NCI-H2227 (cell line): ENCODE results near the gene INPP5A.
A peak's percentile ranks its signal among the peaks of the same experiment; 100 is the strongest.
"Not testable (repeated sequence)": the region's sequence is repeated elsewhere in the genome, so short reads cannot be mapped to it uniquely, and the experiment has no call there.

ENCODE experiments used
- DNase-seq: peaks from one replicate; lab custom pipeline; 2025; ENCODE audit not compliant: unreplicated experiment; lab: John Stamatoyannopoulos, UW

INPP5A gene

DNA sequence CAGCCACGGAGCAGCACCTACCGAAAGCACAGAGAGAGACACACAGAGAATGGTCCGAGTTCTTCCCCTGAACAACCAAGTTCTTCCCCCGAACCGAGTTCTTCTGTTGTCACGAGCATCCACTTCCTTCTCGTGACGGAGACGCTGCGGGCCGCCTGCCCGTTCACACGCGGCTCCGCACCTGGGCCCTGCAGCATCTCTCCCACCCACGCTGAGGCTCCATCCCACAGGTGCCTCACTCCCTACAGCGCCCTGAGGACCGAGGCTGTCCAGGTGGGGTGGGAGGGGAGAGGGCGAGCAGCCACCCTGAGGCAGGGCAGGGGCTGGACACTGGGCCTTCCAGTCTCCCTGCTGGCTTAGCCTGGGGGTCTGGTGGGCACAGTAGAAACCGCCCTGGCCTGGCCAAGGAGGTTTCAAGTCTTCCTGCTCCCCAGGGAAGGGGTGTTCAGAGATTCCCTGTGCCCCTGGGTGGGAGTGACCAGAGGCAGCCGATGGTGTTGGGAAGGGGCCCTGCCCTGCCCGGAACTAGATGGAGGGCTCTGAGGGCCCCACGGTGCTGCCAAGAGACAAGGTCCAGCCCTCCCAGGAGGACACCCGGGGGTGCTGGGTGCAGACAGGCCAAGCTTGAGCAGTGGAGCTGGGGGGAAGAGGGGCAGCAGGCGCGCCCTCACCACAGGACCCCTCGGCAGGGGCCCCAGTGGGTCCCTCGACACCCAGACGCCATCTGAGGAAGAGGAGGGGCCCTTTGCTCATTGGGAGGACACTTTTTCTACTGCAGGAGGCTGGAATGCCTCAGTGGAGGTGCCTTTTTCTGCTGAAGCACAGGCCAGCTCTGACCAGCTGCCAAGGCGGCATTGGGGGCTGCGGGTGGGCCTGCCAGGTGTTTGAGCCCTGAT lies 253.6 kb downstream of the INPP5A start:
- no peak for DNase-seq

DNA sequence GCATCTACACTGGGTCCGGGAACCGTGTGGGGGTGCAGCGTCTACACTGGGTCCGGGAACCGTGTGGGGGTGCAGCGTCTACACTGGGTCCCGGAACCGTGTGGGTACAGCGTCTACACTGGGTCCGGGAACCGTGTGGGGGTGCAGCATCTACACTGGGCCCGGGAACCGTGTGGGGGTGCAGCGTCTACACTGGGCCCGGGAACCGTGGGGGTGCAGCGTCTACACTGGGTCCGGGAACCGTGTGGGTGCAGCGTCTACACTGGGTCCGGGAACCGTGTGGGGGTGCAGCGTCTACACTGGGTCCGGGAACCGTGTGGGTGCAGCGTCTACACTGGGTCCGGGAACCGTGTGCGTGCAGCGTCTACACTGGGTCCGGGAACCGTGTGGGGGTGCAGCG lies 254.5 kb downstream of the INPP5A start:
- DNase-seq, result not testable (repeated sequence)

DNA sequence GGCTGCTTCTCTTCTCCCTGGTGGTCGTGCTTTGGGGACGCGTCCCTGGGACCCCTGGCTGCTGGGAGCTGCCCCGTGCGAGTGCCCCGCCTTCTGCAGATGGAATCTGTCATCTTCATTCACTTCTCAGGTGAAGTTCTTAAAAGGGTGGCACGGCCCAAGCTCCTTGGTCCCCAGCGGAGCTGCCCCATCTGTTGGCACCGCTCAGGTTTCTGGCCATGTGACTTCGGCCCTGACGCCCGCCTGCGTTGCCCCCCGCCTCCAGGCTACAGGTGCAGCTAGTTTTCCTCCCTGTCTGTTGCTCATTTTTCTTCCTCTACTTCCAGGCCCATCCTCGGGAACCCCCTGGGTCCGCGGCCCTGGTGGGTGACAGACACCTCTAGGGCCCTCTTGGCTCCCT lies 255.2 kb downstream of the INPP5A start:
- no peak for DNase-seq

DNA sequence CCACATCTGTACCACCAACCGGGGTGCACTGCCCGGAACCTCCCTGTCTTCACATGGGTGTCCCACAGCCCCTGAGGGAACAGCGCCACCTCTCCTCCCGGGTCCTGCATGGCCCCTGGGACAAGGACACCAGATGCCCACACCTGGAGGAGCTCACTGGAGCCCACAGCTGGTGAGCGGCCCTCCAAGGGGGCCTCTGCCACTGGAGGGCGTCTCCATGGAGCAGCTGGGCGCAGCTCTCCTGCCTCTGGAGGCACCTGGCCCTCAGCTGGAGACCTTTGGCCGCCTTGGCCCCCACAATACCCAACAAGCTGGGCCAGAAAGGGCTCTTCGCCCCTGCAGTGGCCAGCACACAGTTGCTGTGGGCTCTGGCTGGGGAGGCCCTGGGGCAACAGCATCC lies 255.6 kb downstream of the INPP5A start:
- DNase-seq, result no peak

DNA sequence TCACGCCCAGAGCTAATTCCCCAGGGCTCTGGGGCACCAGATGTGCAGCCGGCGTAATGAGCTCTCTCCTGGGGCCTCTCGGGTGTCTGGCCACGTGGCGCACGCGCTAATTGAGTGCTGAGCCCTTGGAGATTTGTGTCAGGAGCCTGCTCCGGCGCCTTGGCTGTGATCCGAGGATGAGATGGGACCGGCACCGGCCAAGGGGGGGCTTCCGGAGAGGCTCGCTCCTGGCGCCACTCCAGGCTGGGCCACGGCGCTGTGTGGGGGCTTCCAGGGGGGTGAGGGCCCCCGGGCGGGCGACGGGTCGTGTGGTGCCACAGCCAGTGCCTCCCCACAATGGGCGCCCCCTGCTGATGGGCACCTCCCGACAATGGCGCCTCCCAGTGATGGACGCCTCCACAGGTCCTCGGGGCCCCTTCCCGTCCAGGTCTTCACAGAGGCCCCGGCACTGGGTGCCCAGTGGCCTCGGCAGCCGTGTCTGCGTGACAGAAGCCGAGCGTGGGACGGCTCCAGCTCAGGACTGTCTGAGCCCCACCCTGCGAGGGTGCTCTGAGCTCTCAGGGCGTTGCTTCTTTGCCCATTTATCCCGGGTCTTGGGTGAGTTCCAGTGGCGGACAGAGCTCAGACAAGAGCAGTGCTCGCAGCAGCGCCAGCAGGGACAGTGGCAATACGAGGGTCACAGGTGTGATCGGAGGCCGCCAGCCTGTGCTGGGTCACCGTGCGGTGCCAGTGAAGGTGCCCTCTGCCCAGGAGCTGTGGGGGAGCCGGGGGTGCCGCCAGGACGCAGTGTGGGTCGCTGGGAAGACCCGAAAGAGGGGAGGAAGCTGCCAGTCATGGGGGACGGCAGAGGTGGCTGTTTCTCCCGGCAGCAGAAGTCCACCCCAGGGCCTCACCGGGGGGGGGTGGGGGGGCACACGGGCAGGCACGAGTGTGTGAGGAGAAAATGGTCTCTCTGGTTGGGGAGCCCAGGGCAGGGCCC lies 256.6 kb downstream of the INPP5A start:
- DNase-seq, result peak; percentile 30

DNA sequence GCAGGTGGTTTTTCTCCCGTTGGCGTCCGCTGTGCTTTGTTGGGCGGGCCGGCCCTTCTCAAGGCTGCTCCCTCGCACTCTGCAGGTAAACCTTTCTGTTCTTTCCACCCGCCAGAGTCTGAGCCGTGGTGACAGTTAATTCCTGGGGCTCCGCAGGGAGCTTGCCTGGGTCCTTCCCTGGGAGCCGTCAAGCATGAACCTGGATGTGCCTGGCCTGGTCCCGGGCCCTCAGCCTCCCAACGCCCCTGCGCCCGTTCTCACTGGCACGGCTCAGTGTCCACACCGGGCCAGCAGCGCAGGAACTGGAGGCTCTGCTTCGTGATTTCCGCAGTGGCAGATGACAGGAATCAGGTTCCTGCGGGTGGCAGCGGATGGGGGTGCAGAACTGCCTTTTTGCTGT lies 259.3 kb downstream of the INPP5A start:
- no peak for DNase-seq

GRCh38 chr10:132797986-132798385 lies 260.4 kb downstream of the INPP5A start:
- not testable (repeated sequence) for DNase-seq

DNA sequence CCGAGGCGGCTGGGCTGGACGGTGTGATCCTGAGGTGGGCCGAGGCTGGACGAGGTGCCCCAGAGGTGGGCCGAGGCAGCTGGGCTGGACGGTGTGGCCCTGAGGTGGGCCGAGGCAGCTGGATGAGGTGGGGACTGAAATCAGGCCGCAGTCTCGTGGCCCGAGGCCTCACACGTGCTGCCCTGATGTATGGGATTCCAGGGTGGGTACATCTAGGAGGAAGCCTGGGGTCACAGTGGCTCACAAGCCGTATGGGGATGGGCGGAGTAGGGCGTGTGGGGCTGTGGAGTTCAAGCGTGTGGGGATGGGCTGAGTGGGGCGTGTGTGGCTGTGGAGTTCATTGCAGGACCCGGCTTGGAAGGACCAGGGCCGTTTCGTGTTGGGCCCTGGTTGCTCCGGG lies 260.8 kb downstream of the INPP5A start:
- no peak for DNase-seq

GRCh38 chr10:132798876-132799275 lies 261.3 kb downstream of the INPP5A start:
- no peak for DNase-seq

DNA sequence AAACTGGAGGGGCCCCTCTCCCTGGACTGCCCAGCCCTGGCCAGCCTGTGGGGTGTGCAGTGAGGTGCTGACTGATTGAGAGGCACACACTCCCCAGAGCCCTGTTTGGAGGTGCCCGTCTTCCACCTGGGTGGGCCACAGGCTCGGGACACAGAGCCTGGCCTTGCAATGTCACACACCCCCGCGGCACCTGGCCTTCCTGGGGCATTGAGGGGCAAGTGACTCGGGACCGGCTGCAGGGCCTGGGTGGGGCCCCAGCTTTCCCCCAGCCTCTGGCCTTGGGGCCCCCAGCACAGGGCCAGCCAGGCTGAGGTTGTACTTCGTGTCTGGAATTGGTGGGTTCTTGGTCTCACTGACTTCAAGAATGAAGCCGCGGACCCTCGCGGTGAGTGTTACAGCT lies 262.3 kb downstream of the INPP5A start:
- DNase-seq, result no peak

- DNase-seq, result no peak
Observed at GRCh38 chr10:132802048-132802447, 264.5 kb downstream of the INPP5A start.

DNA sequence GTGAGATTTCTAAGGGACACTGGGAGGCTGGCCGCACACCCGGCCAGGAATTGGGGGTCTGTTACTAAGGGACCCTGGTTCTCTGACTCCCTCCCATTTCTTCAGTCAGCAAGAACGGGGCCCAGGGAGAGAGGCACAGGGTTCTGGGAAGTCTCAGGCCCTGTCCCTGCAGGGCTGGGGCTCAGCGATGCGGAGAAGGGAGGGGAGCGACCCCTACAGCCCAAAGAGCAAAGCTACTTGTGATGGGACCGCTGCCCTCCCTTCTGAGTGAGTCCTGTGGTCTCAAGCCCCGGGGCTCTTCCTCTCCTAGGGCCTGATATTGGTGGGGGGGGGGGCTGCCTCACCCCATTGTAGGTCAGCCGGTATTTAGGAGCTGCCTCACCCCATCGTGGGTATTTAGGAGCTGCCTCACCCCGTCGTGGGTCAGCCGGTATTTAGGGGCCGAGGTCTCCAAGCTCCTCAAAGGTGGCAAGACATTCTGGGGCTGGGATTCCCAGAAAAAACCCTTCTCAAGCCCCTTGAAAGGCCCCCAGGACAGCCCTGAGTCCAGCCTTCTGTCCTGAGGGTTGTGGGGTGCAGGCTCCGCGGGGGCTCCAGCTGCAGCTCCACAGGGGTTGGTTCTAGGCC lies 265.2 kb downstream of the INPP5A start:
- DNase-seq, result no peak

DNA sequence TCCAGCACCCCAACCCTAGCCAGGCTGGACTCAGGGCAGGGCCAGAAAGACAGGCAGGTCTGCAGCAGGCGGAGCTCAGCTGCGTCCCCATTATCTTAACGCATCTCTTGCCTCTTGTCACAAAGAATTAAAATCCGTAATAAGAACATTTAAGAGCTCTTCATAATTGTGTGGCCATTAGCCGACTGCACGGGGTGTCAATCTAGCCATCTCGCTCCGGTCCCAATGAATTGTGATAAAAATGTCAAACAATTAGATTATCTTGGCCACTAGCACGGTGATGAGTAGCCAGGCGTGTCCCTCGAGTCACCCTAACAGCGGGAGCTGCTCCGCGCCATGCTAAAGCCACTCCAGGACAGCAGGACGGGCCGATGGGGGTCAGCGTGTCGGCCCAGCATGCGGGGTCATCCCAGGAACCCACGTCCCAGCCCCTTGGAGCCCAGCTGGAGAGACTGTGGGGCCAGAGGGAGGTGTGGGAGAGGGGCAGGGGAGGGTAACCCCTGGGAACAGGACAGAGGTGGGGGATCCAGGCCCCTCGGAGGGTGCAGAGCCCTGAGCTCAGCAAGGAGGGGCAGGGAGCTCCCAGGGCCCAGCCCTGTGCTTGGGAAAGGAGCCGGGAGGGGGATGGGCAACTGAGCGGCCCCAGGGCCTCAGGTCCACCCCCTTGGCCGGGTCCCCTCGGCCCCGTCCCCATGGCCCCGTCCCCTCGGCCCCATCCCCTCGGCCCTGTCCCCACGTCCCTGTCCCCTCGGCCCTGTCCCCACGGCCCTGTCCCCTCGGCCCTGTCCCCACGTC lies 266.0 kb downstream of the INPP5A start:
- no peak for DNase-seq

DNA sequence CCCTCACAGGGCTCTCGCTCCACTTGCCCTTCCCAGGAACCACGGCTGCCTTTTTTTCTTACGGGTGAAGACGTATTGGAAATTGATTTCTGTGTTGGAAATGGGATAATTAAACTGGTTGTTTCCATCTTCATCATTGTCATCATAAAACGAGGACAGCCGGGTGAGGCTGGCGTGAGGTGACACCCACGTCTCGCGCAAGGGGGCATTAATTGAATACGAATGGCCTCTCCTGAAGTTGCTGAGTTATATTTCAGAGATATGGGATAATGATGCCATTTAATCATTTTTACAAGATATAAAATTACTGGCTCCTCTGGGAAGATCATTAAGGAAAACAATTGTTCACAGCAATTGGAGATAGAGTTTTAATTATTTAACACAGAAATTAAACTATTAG lies 266.7 kb downstream of the INPP5A start:
- DNase-seq, result no peak

DNA sequence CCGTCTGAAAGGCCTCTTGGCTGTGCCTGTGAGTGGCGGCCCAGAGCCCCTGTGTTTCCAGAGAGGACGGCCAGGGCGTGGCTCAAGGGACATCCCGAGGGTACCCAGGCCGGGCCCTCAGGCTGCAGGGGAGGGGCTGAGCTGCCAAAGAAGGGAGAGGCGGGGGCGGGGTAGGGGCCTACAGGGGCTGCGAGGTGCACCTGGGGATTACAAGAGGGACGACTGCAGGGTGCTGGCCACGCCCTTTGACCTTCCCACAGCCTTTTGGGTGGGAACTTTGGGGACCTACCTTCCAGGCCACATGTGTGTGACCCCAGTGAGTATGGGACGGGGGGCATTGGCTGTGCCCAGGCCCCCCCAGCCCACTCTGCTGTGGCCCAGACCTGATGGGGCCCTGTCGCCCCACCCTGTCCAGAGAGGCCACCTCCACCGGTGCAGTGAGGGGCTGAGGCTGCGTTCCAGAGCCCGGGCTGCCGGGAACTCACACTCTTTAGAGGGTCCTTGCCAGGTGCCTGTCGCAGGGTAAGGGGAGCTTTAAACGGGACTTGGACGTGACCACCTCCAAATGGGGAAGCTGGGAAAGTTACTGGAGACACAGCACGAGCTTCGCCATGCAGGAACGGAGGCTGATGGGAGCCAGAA lies 267.3 kb downstream of the INPP5A start:
- DNase-seq, result no peak

GRCh38 chr10:132805599-132805998 lies 268.0 kb downstream of the INPP5A start:
- no peak for DNase-seq

DNA sequence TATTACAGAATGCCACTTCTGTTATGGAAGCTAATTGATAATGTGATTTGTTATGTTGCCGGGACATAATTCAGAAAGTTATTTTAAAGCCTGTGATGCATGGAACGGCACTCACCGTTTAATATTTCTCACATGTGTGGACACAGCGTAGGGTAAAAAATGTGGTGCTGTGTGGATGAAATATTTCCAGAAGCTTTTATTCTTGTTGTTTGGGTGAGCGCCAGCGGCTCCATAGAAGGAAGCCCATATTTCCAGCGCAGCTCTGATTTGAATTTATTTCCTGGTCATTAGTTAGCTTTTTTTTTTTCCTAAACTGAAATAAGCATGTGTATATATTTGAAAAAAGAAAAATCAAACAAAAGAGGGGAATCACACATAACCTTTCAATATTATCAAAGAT lies 268.5 kb downstream of the INPP5A start:
- DNase-seq, result no peak

DNA sequence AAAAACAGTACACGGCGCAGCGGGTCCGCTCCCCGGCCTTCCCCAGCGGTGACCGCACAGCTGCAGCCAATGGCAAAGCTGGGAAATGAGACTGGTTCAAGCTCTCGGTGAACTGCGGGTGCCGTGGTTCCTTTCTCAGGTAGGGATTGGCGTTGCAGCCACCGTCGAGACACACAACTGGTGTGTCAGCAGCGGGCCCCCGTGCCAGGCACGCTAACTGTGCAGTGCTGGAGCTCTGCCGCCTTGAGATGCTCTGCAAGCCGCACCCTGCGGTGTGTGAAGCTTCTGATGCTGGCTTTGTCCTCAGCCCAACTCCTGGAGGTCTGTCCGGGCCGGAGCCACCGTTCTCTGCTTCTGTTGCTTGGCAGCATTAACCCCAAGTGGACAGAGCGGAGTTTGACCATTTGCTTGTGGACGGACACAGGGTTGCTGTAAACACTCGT lies 269.0 kb downstream of the INPP5A start:
- DNase-seq, result no peak

- DNase-seq, result no peak
Observed at GRCh38 chr10:132807621-132808049, 270.0 kb downstream of the INPP5A start.
